Central memory CD4-positive, alpha-beta T cell (primary cell): ENCODE results near the gene KRTAP12-1.
"Not testable (repeated sequence)": the region's sequence is repeated elsewhere in the genome, so short reads cannot be mapped to it uniquely, and the experiment has no call there.

ENCODE experiments used
- DNase-seq: peaks from one replicate; pipeline ENCODE4 v3.0.0; 2022

KRTAP12-1 gene

DNA sequence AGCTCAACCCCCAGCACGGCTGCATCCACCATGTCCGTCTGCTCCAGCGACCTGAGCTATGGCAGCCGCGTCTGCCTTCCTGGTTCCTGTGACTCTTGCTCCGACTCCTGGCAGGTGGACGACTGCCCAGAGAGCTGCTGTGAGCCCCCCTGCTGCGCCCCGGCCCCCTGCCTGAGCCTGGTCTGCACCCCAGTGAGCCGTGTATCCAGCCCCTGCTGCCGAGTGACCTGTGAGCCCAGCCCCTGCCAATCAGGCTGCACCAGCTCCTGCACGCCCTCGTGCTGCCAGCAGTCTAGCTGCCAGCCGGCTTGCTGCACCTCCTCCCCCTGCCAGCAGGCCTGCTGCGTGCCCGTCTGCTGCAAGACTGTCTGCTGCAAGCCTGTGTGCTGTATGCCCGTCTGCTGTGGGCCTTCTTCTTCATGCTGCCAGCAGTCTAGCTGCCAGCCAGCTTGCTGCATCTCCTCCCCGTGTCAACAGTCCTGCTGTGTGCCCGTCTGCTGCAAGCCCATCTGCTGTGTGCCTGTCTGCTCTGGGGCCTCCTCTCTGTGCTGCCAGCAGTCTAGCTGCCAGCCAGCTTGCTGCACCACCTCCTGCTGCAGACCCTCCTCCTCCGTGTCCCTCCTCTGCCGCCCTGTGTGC, 15.3 kb upstream of the KRTAP12-1 start, which contains the start of gene KRTAP10-12:
KRTAP10-12 (plus strand) TSS at position 1 of the 639 bp plus-strand sequence; CDS start at position 31, 30 bp downstream.
- DNase-seq, result not testable (repeated sequence)

DNA sequence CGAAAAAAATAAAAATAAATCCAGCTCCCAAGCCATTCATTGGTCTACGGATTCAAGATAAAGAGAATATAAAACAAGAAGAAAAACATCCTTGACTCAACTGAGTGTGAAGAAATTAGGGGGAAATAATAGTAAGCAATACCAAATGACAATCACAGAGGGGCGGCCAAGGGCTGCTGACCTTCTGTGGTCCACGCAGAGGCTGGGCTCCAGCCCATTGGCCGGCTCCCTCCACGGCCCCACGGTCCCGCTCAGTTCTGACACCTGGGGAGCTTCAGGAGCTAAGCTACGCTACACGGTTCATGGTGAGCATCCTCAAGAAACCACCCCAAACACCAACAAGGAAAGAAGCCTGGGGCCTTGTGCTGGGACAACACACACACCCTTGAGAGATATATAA, 14.6 kb upstream of the KRTAP12-1 start:
- DNase-seq, result no peak

DNA sequence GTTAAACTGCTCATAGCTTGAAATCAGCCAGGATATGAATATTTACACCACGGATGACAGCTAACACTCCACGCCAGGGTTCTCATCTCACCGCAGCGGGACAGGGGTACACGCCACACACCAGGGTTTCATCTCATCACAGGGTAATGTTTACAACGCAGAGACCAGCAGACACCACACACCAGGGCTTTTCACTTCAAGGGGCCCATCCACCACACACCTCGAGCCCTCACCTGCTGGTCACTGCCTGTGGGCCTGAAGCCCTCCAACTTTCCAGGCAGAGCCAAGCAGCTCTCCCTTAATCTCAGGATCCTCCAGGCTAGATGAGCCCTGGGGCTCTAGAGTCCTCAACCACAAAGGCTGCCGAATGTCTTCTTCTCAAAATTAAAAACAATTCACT, 13.7 kb upstream of the KRTAP12-1 start:
- DNase-seq, result no peak

DNA sequence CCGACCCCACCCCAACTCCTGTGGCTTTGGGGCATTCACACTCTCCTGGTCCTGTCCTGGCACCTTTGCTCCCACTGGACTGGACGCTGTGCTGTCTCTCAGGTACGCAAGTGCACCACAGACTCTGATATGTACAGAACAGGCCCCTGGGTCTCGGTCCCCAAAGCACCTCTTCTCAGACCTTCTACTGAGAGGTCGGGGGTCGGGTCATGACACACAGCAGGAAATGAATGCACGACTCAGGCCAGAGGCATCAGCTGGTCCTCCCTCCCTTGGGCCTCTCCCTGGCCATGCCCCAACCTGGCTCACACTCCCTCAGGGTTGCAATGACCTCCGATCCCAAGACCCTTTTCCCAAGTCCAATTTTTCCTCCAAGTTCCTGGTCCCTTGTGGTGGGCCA, 13.2 kb upstream of the KRTAP12-1 start:
- DNase-seq, result no peak

DNA sequence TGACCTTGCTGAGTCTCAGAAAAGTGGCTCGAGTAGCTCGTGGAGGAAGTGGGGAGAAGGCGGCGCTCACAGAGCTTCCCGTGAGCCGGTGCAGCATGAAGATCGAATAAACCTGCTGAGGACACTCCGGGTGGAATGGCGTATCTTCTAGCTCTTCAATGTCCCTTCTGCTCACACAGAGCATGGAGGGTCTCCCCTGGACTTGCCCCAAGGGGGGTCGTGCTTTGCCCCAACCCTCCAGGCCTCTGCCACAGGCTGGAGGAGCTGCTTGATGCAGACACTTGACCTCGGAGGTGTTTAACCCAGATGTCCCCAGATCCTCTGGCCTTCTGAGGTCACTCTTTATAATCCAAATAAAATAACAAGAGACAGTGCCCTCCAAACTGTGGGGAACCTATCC, 12.8 kb upstream of the KRTAP12-1 start:
- DNase-seq, result no peak

DNA sequence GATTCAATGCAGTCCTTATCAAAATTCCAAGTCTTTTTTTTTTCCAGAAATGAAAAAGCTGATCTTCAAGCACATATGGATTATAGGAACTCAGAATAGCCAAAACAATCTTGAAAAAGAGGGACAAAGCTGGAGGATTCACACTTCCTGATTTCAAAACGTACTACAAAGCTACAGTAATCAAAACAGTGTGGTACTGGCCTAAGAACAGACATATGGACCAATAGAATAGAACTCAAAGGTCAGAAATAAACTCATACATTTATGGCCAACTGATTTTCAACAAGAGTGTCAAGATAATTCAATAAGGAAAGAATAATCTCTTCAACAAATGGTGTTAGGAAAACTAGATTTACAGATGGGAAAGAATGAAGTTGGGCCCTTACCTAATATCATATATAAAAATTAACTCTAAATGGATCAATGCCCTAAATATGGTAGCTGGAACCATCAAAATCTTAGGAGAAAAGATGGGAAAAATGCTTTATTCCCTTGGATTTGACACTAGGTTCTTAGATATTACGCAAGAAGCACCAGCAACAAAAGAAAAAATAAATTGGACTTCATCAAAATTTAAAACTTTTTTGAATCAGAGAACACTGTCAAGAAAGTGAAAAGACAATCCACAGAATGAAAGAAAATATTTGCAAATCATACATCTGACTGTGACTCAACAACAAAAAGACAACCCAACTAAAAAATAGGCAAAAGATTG, 11.0 kb upstream of the KRTAP12-1 start:
- DNase-seq, result no peak

DNA sequence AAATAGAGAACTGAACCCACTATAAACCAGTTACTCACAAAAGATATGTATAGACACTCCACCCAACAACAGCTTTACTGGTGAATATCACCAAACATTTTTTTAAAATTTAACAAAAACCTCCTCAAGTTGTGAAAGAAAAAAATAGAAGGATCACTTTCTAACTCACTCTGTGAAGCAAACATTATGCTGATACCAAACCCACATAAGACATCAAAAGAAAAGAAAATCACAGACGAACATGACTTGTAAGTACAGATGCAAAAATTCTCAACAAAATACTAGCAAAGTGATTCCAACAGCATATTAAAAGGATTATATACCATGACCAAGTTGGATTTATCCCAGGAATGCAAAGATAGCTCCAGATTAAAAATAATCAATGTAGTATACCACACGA, 9.7 kb upstream of the KRTAP12-1 start:
- no peak for DNase-seq

DNA sequence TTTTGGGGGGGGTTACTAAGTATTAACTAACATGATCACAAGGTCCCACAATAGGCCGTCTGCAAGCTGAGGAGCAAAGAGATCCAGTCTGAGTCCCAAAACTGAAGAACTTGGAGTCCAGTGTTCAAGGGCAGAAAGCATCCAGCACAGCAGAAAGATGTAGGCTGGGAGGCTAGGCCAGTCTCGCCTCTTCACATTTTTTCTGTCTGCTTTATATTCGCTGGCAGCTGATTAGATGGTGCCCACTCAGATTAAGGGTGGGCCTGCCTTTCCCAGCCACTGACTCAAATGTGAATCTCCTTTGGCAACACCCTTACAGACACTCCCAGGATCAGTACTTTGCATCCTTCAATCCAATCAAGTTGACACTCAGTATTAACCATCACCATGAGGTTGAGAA, 7.8 kb upstream of the KRTAP12-1 start:
- DNase-seq, result not testable (repeated sequence)

DNA sequence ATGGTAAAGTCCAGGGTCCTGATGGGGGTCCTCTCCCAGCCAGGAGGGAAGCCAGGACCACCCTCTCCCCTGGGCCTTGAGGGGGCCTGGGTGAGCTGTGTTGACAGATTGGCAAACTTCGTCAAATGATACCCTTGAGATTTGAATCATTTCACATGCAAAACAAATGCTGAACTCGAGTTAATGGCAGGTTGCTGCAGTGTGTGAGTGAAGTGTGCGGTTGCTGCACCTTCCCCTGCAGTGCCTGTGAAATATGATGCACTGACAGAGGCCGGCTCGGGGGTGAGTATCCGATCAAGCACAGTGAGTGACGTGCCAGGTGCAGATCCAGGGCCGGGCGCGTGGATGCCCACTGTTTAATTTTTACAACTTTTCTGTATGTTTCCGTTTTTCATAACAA, 5.7 kb upstream of the KRTAP12-1 start:
- no peak for DNase-seq

DNA sequence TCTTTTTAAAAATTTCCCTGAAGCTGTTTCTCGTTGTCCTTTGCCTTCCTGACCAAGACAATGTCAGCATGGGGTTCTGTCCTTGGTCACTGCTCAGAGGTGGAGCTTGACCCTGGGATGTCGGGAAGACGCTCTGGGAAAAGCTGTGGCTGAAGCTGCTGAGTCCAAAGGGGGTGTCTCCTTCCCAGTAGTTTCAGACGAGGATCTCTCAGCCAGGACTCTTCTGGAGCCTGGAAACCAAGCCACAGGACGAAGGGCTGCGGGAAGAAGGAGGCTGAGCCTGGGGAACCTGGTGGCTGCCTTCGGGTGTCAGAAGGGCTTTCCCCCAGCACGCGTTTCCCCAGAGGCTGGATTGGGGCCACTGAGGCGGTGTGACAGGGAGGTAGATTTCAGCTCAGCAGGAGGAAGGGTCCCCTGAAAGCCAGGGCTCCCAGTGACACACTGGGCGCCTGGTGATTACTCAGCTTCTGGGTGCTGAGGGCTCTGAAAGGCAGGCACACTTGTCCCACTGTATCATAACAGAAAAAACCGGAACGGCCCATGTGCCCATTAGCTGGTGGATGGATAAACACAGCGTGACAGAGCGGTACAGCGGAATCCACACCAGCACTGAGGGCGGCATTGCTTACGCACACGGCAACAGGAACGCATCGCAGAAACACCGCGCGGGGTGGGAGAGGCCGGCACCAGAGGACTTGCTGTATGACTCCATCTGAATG, 5.0 kb upstream of the KRTAP12-1 start:
- DNase-seq, result no peak

DNA sequence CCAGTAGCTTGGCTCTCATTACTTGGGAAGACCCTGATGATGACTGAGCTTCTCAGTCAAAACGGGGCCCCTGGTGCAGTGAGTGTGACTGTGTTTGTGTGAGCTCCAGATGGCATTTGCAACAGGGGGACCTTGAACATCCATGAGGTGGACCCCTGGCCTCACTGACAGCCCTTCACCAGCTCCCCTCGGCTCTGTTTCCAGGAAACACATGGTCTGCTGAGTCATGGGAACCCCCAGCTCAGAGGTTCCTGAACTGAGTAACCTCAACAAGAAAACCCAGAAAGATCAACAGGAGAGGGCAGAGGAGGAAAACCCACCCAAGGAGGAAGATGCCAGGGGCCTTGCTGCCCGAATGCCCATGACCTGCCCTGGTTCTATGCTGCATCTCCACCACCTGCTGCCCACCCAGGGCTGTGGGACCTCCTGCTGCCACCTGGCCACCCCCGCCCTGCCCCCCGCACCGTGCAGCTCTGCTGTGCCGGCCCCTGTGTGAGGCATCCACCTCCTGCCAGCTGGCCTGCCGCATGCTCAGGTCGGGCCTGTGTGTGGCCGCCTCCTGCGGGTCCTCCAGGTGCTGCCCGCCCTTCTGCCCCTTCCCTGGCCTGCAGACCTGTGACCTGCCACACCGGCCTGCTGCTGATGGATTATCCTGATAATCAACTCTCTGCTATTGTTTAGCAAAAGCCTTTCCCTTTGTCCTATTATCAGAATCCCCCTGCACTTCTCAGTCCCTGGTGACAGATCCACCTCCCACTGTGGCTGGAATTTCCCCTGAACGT, 4.2 kb upstream of the KRTAP12-1 start:
- DNase-seq, result no peak

DNA sequence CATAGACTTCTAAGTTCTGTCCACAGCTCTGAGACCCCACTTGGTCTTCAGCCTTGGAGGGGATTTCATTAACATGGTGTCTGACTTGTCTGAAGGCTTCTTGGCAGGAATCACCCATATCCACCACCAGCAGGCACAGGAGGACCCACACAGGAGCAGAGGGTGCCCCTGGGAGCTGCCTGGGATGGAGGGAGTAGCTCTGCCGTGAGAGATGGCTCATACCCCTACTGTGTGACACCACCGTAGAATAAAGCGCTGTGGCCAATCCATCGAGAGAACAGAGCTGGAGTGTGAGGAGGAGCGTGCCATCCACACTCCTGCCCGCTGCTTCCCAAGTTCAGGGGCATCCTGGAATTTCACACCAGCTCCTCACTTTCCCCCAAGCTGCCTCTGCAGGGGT, 3.1 kb upstream of the KRTAP12-1 start:
- not testable (repeated sequence) for DNase-seq

DNA sequence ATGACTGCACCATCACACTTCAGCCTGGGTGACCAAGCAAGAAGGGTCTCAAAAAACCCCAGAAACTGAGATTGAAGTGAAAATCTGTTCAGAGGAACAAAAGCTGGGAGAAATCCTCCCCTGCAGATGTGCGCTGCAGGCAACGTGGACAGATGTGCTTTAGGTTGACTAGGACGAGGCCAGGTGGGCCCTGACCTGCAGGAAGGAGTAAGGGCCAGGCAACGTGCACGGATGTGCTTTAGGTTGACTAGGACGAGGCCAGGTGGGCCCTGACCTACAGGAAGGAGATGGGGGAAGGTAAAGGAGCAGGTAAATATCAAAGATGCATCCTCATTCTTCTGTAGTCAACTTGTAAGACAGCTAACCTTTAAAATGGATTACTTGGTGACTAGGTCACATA, 2.5 kb upstream of the KRTAP12-1 start:
- DNase-seq, result no peak

DNA sequence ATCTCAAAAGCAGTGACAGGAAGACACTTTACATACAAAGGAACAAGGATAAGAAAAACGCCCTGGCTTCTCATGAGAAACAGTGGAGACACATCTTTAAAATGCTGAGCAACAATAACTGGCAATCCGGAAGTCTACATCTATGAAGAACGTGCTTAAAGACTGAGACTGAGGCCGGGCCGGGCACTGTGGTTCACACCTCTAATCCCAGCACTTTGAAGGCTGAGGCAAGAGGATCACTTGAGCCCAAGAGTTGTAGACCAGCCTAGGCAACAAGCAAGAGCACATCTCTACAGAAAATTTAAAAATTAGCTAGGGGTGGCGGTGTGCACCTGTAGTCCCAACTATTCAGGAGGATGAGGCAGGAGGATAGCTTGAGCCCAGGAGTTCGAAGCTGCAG, 2.1 kb upstream of the KRTAP12-1 start:
- no peak for DNase-seq

DNA sequence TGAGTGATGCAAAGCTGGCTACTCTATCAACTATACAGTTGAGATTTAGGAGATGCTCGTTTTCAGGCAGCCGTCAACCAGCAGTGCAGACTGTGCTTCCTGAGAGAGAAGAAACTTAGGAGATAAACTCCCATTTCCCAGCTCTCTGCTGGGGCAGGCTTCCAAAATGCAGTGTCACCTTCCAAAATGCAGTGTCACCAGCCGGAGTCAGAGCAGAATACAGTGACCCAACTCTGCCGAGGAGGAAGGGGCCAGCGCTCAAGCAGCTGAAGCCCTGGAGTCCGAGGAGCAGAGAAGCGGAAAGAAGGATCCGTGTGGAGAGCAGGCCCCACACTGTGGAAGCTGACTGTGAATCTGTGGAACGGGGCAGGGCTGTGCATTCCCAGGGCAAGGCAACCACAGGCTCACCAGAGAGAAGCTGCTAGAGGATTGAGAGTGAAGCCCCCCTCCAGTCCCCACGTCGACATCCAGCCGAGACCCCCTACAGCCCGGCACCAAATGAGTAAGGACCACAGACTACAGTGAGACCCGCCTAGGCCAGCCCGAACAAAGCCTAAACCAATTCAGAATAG, 703 bp upstream of the KRTAP12-1 start:
- DNase-seq, result no peak

DNA sequence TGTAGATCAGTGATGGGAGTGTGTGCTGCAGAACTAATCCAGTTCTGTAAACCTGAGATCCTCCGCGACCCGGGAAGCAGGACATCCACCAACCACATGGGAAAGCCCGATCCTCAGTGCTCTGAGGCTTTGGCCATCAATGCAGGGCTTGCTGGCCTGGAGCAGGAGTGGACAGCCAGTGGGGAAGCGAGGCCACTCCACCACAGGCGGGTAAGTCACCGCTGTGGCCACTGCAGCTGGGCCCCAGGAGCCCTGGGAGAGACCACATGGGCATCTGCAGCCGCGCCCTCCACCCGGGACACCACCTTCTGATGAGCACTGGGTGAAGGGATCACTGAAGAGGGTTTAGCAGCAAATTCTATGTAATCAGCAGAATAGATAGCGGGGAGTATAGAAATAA, 811 bp downstream of the KRTAP12-1 start:
- no peak for DNase-seq

DNA sequence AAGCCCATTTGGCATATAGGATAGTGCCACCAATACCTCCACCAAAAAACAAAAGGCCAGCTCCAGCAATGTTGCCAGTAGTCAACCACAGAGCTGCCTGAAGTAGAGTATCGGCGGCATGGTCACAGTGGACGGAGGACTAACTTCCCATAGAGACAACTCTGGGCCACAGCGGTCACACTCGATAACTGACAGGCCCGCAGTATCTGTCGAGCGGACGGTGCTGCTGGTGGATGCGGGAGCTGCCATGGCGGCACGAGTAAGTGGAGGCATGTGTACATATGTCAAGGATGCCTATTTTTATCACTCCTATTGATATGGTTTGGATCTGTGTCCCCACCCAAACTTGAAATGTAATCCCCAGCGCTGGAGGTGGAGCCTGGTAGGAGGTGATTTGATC, 4.1 kb downstream of the KRTAP12-1 start:
- no peak for DNase-seq

DNA sequence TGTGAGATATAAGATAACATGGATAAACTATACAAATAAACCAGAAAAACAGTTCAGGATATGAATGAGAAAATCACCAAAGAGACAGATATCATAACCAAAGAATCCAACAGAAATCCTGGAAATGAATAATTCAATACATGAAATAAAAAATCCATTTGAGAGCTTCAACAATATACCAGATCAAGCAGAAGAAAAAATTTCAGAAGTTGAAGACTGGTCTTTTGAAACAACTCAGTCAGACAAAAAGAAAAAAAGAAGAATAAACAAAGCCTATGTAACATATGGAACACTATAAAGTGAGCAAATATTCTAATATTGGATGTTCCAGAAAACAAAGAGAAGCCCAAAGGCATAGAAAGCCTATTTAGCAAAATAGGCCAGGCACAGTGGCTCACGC, 10.1 kb downstream of the KRTAP12-1 start:
- DNase-seq, result no peak

DNA sequence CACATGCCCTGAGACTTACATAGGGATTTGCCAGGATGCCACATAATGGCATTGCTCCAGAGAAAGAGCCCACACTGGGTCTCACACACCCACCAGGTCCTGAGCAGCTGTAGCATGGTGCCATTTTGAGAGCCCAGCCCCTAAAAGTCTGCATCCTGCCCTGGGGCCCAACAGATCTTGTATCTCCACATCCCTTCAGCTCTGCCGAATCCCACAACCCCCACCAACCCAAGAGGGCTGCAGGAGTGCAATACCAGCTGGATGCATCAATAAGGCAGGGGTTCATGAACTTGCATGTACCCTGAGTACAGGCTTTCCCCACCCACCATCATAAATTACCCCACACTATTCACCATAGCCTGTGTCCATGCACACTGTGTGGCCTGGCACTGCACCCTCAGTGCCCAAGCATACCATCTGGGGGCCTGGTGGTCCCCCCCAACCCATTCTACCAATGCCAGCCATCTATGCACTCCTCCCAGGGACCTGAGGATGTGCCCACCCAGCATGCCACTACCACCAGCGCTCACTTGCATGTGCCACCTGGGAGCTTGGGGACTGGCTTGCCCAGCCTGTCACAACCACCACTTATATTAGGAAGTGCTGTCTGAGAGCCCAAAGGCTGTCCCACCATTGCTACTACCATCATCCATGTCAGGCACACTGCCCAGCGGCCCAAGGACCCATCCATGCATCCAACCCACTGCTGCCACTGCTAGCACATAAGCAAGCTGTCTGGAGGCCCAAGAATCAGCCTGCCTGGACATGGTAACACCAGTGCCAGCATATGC, 11.1 kb downstream of the KRTAP12-1 start:
- DNase-seq, result no peak

DNA sequence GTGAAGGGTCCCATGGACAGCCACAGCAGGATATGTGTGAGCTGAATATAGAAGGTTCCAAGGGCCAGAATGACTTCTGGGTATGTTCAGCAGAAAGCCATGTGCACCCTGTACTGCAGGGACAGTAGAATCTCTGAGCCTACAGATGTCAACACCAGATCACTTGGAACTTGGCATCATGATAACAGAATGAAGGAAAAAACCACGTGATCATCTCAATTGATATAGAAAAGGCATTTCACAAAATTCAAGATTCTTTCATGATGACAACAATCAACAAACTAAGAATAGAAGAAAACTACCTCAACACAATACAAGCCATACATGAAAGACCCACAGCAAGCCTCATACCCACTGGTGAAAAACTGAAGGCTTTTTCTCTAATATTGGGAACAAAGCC, 14.4 kb downstream of the KRTAP12-1 start:
- no peak for DNase-seq

DNA sequence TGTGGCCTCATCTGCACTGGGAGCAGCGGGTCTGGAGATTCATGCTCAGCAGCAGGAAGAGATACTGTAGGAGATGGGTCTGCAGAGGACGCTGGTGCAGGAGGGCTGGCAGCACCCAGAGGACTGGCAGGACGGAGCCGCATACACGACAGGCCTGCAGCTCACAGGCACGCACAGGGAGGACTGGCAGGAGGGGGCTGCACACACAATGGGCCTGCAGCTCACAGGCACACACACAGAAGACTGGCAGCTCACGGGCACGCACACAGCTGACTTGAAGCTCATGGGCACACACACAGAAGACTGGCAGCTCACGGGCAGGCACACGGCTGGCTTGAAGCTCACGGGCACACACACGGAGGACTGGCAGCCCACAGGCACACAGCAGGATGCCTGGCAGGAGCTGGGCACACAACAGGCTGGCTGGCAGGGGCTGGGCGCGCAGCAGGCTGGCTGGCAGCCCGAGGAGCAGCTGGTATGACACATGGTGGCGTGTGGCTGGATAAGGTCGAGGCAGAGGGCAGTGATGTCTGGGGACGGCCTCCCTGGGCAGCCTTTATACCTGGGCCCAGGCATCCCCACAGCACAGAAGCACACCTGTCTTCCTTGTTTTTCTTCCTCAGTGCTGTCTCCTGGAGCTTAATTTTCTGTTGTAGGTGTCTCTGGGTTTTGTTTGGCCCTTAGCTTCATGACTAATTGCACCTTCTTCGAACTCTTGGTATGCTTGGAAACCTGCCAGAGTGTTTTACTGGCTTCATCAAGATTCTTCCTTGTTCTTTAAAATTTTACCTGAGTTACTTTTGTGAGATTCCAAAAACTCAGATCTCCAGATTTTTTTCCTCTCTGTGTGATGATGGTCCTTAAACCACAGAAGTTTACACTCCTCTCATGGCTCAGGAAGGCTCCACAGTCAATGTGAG, 15.3 kb downstream of the KRTAP12-1 start, which contains the start of gene KRTAP12-2:
KRTAP12-2 (minus strand) TSS at position 527 of the 920 bp plus-strand sequence; CDS start at position 486, 41 bp downstream.
- DNase-seq, result no peak
